Trophoblast cell (in vitro differentiated cells and primary cell): ENCODE results near the gene COX7A2.
A peak's percentile ranks its signal among the peaks of the same experiment; 100 is the strongest.

Source experiments
- DNase-seq, 2 donors: peaks; one replicate each; pipeline ENCODE4 v3.0.0-alpha.2; 2016
- H2AFZ ChIP-seq: 2 replicates; pipeline ENCODE4 v1.6.1; 2013; ENCODE audit warnings: low read length, moderate library complexity, mild to moderate bottlenecking; ENCODE audit not compliant: insufficient read depth, poor library complexity
- H2AK5ac ChIP-seq: 2 replicates; pipeline ENCODE4 v1.6.1; 2013; ENCODE audit warnings: mild to moderate bottlenecking, low read length
- H2BK120ac ChIP-seq: 2 replicates; pipeline ENCODE4 v1.6.1; 2013; ENCODE audit warnings: low read length, mild to moderate bottlenecking, moderate library complexity; ENCODE audit not compliant: insufficient read depth, poor library complexity
- H2BK12ac ChIP-seq: 2 replicates; pipeline ENCODE4 v1.6.1; 2013; ENCODE audit warnings: mild to moderate bottlenecking, low read length, moderate library complexity
- H2BK5ac ChIP-seq: 2 replicates; pipeline ENCODE4 v1.6.1; 2013; ENCODE audit warnings: low read length, low read depth, moderate library complexity, mild to moderate bottlenecking; ENCODE audit not compliant: poor library complexity
- H3K14ac ChIP-seq: 2 replicates; pipeline ENCODE4 v1.6.1; 2013; ENCODE audit warnings: mild to moderate bottlenecking, low read length
- H3K18ac ChIP-seq: 2 replicates; pipeline ENCODE4 v1.6.1; 2013; ENCODE audit warnings: mild to moderate bottlenecking, low read length
- H3K23ac ChIP-seq: 2 replicates; pipeline ENCODE4 v1.6.1; 2013; ENCODE audit warnings: low read length
- H3K27ac ChIP-seq: 2 replicates; pipeline ENCODE4 v1.5.1; 2013; ENCODE audit warnings: low read depth, mild to moderate bottlenecking, inconsistent platforms, low read length, moderate library complexity
- H3K27me3 ChIP-seq: 2 replicates; pipeline ENCODE4 v1.6.1; 2013; ENCODE audit warnings: inconsistent platforms, mild to moderate bottlenecking, low read length, moderate library complexity; ENCODE audit not compliant: insufficient read depth
- H3K36me3 ChIP-seq, 2 experiments: 1 replicate in 1 of 2; 2 replicates in 1 of 2; pipeline ENCODE4 v1.6.1; 2013; ENCODE audit warnings: low read length in 2 of 2, mild to moderate bottlenecking in 2 of 2, moderate library complexity in 1 of 2; ENCODE audit not compliant: insufficient read depth in 2 of 2, control insufficient read depth in 1 of 2
- H3K4ac ChIP-seq: 2 replicates; pipeline ENCODE4 v1.6.1; 2013; ENCODE audit warnings: low read depth, mild to moderate bottlenecking, low read length, moderate library complexity
- H3K4me1 ChIP-seq, 2 experiments: 1 replicate in 1 of 2; 2 replicates in 1 of 2; pipeline ENCODE4 v1.6.1; 2013; ENCODE audit warnings: low read length in 2 of 2, mild to moderate bottlenecking in 2 of 2, moderate library complexity in 1 of 2; ENCODE audit not compliant: insufficient read depth in 2 of 2, control insufficient read depth in 1 of 2
- H3K4me2 ChIP-seq: 2 replicates; pipeline ENCODE4 v1.6.1; 2013; ENCODE audit warnings: inconsistent platforms, mild to moderate bottlenecking, low read length, moderate library complexity
- H3K4me3 ChIP-seq: 2 replicates; pipeline ENCODE4 v1.5.1; 2013; ENCODE audit warnings: mild to moderate bottlenecking, low read depth, low read length, inconsistent platforms
- H3K79me1 ChIP-seq: one replicate; pipeline ENCODE4 v1.6.1; 2013; ENCODE audit warnings: low read length
- H3K79me2 ChIP-seq: 2 replicates; pipeline ENCODE4 v1.6.1; 2013; ENCODE audit warnings: low read length, mild to moderate bottlenecking; ENCODE audit not compliant: control insufficient read depth, insufficient read depth, poor library complexity
- H3K9ac ChIP-seq: 2 replicates; pipeline ENCODE4 v1.6.1; 2013; ENCODE audit warnings: mild to moderate bottlenecking, low read length
- H3K9me3 ChIP-seq: 2 replicates; pipeline ENCODE4 v1.6.1; 2013; ENCODE audit warnings: low read depth, mild to moderate bottlenecking, control low read depth, inconsistent platforms, low read length; ENCODE audit not compliant: insufficient read depth
- H4K12ac ChIP-seq: 2 replicates; pipeline ENCODE4 v1.6.1; 2013; ENCODE audit warnings: low read depth, mild to moderate bottlenecking, low read length, moderate library complexity
- H4K8ac ChIP-seq: 2 replicates; pipeline ENCODE4 v1.6.1; 2013; ENCODE audit warnings: low read depth, mild to moderate bottlenecking, low read length, moderate library complexity
- H4K91ac ChIP-seq: one replicate; pipeline ENCODE4 v1.6.1; 2013; ENCODE audit warnings: low read depth, mild to moderate bottlenecking, low read length, moderate library complexity
- WGBS: extraction: QIAGEN DNeasy Blood & Tissue Kit; methylation state at CpG from one replicate; pipeline ENCODE4 v1.1.7; 2013; ENCODE audit warnings: missing lambda C conversion rate; ENCODE audit not compliant: insufficient read length, insufficient coverage; ENCODE audit errors: extremely low coverage; 5-methylcytosine and 5-hydroxymethylcytosine counted together

COX7A2 gene

DNA sequence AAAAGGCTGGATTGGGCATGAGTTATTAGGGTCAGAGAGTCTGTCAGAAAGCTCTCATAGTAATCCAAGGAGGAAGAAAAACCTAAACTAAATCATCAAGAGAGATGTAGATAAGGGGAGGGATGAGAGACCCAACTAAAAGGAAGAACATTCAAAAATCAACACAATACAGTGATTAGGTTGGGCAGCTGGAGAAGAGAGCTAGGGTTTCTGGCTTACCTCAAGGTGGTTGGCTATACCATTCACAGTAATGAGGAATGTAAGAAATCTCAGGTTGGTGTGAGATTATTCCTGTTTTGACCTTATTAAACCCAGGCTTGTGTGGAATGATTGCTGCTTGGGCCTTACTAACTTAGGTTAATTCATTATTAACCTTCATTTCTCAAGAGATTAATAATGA, 6.2 kb upstream of the COX7A2 start:
- Histone ChIP-seq H3K4ac (no peak overlapping the region), H2AK5ac (no peak overlapping the region), H2BK120ac (no peak overlapping the region), H3K36me3 (no peaks in the 10 kb centered on the region), H2BK5ac (no peak overlapping the region), H4K91ac (no peak overlapping the region), H3K4me2 (no peak overlapping the region), H3K18ac (no peak overlapping the region), H3K27ac (no peak overlapping the region), H3K9ac (no peak overlapping the region), H3K27me3 (no peaks in the 10 kb centered on the region), H2BK12ac (no peak overlapping the region), H4K8ac (no peak overlapping the region), H3K79me2 (no peaks in the 10 kb centered on the region), H3K79me1 (no peaks in the 10 kb centered on the region), H4K12ac (no peak overlapping the region), H3K9me3 (no peaks in the 10 kb centered on the region), H3K23ac (no peak overlapping the region), H2AFZ (no peak overlapping the region), H3K14ac (no peak overlapping the region), H3K4me3 (no peak overlapping the region), H3K4me1 (no peaks in the 10 kb centered on the region)
- no peak for DNase-seq

DNA sequence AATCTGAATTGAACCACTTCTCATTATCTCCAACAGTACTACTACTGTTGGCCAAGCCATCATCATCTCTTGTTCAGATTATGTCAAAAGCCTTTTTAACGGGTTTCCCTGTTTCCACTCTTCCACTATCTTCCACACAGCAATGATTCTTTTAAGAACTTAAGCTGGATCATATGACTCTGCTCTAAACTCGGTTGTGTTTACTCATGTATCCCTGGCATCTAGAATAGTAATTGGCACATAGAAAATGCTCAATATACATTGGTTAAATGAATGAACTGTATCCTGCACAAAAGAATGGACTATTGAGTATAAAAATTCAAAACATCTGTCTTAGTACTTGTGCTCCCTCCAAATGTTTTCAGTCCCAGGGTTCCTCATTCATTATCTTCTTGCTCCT, 2.8 kb upstream of the COX7A2 start:
- no peaks in the 10 kb centered on the region for H3K27me3 ChIP-seq
- DNase-seq = no peak
- no peak overlapping the region for H3K23ac ChIP-seq
- H3K4me1 ChIP-seq = peaks cover 0 to 1% of the 10 kb centered on the region in 2 experiments
- no peak overlapping the region for H3K4ac ChIP-seq
- no peak overlapping the region for H3K4me2 ChIP-seq
- H3K79me2 ChIP-seq = peaks cover 2% of the 10 kb centered on the region
- H3K27ac ChIP-seq = no peak overlapping the region
- H3K79me1 ChIP-seq = peaks cover 9% of the 10 kb centered on the region
- no peak overlapping the region for H4K8ac ChIP-seq
- H4K12ac ChIP-seq = no peak overlapping the region
- no peak overlapping the region for H2BK120ac ChIP-seq
- H3K9me3 ChIP-seq = no peaks in the 10 kb centered on the region
- no peak overlapping the region for H2BK12ac ChIP-seq
- no peak overlapping the region for H3K4me3 ChIP-seq
- H4K91ac ChIP-seq = no peak overlapping the region
- no peak overlapping the region for H3K14ac ChIP-seq
- H3K18ac ChIP-seq = no peak overlapping the region
- H3K9ac ChIP-seq = no peak overlapping the region
- no peak overlapping the region for H2BK5ac ChIP-seq
- H3K36me3 ChIP-seq = peaks cover 0 to 2% of the 10 kb centered on the region in 2 experiments
- WGBS = no CpG with 5 or more reads among the region's 2 CpGs
- no peak overlapping the region for H2AFZ ChIP-seq
- H2AK5ac ChIP-seq = no peak overlapping the region

- Histone ChIP-seq H3K4ac (peak overlapping the region; percentile 19), H3K18ac (no peak overlapping the region), H2BK120ac (no peak overlapping the region), H4K8ac (peak overlapping the region; percentile 81), H3K79me2 (peaks cover 2% of the 10 kb centered on the region), H4K12ac (no peak overlapping the region), H3K36me3 (peaks cover 5 to 6% of the 10 kb centered on the region in 2 experiments), H3K4me1 (peaks cover 0 to 1% of the 10 kb centered on the region in 2 experiments), H3K79me1 (peaks cover 9% of the 10 kb centered on the region), H2AFZ (peak overlapping the region; percentile 47), H2AK5ac (no peak overlapping the region), H3K9me3 (no peaks in the 10 kb centered on the region), H3K9ac (peak overlapping the region; percentile 90), H3K27ac (peak overlapping the region; percentile 72), H3K4me2 (peak overlapping the region; percentile 79), H4K91ac (no peak overlapping the region), H2BK5ac (peak overlapping the region; percentile 55), H2BK12ac (no peak overlapping the region), H3K27me3 (no peaks in the 10 kb centered on the region), H3K23ac (no peak overlapping the region), H3K14ac (peak overlapping the region; percentile 56), H3K4me3 (peak overlapping the region; percentile 56)
- no CpG with 5 or more reads among the region's 15 CpGs for WGBS
- DNase-seq = no peak
Measured at GRCh38 chr6:75244063-75244584, 523 bp upstream of the COX7A2 start.

GRCh38 chr6:75236630-75237029, 7.0 kb downstream of the COX7A2 start:
- H2BK120ac ChIP-seq = no peak overlapping the region
- no peak overlapping the region for H3K4me2 ChIP-seq
- H4K12ac ChIP-seq = no peak overlapping the region
- no peak overlapping the region for H2BK12ac ChIP-seq
- no peak overlapping the region for H3K9ac ChIP-seq
- H3K27me3 ChIP-seq = no peaks in the 10 kb centered on the region
- H3K79me2 ChIP-seq = no peaks in the 10 kb centered on the region
- no peaks in the 10 kb centered on the region for H3K9me3 ChIP-seq
- no peak for DNase-seq
- no peak overlapping the region for H3K27ac ChIP-seq
- H2AFZ ChIP-seq = no peak overlapping the region
- no peaks in the 10 kb centered on the region for H3K79me1 ChIP-seq
- no peak overlapping the region for H3K4ac ChIP-seq
- no peak overlapping the region for H3K4me3 ChIP-seq
- no peak overlapping the region for H3K18ac ChIP-seq
- no peak overlapping the region for H2BK5ac ChIP-seq
- no peaks in the 10 kb centered on the region for H3K4me1 ChIP-seq
- no peak overlapping the region for H4K8ac ChIP-seq
- no peak overlapping the region for H3K23ac ChIP-seq
- H3K36me3 ChIP-seq = peaks cover 12 to 14% of the 10 kb centered on the region in 2 experiments
- H2AK5ac ChIP-seq = no peak overlapping the region
- no CpG with 5 or more reads among the region's 4 CpGs for WGBS
- no peak overlapping the region for H4K91ac ChIP-seq
- no peak overlapping the region for H3K14ac ChIP-seq
